ENCODE results near the gene HVCN1. TPM values are rescaled to one million over a fixed set of nuclear protein-coding genes. Genes with fewer than 3 reads are reported as not detected.
A peak's percentile ranks its signal among the peaks of the same experiment; 100 is the strongest.

Gene HVCN1
- total and polyA plus RNA-seq, 2 of the 13 experiments (the other 11 are each of a cell fraction or from before 2014, with no cell fraction given) = 0.49 to 1.3 TPM

DNA sequence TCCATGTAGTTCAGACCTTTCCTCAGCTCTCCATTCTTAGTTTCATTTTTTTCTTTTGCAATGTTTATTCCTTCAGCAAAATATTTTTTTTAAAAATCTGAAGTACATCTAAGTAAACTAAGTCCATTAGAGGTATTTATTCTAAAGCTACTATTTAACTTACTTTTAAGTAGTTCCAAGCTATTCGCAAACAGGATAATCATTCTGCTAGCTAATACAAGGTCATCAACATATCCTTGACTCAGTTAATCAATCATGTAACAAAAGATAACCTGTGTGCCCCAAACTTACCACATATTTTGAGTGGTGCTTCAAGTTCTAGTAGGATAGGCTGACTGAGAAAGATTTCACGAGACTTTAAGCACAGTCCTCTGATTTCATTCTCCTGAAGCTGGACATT is 42.6 kb upstream of the HVCN1 start (continued):
- TF ChIP-seq, protein P1, sequence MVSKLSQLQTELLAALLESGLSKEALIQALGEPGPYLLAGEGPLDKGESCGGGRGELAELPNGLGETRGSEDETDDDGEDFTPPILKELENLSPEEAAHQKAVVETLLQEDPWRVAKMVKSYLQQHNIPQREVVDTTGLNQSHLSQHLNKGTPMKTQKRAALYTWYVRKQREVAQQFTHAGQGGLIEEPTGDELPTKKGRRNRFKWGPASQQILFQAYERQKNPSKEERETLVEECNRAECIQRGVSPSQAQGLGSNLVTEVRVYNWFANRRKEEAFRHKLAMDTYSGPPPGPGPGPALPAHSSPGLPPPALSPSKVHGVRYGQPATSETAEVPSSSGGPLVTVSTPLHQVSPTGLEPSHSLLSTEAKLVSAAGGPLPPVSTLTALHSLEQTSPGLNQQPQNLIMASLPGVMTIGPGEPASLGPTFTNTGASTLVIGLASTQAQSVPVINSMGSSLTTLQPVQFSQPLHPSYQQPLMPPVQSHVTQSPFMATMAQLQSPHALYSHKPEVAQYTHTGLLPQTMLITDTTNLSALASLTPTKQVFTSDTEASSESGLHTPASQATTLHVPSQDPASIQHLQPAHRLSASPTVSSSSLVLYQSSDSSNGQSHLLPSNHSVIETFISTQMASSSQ (IDR thresholded peaks at IDR 0.05; ENCODE audit: low read depth) = peak; percentile 65; the same call in 1 of the 2 replicates
- TF ChIP-seq, protein P1 (CRISPR knock-in tag; IDR thresholded peaks at IDR 0.05; ENCODE audit: borderline replicate concordance) = peak; percentile 39; the same call in 1 of the 2 replicates
- TF ChIP-seq MIXL1 (CRISPR knock-in tag; IDR thresholded peaks at IDR 0.05) (0 out of 2 replicates have a peak, but pooled peaks have one; percentile 48), GTF2F1 (IDR thresholded peaks at IDR 0.05; ENCODE audit: low read length) (no peak), FOXA3 (CRISPR knock-in tag; IDR thresholded peaks at IDR 0.05) (peak; percentile 46; the same call in 1 of the 2 replicates), NR2F6 (IDR thresholded peaks at IDR 0.05) (peak; percentile 66), NR2F6 (CRISPR knock-in tag; IDR thresholded peaks at IDR 0.05) (no peak), NCOA2 (CRISPR knock-in tag; IDR thresholded peaks at IDR 0.05) (peak; percentile 54), PPARG (CRISPR knock-in tag; conservative IDR thresholded peaks at IDR 0.05) (0 out of 2 replicates have a peak, but pooled peaks have one; percentile 19), CREB1 (IDR thresholded peaks at IDR 0.05) (no peak), CREB1 (CRISPR knock-in tag; IDR thresholded peaks at IDR 0.05) (0 out of 2 replicates have a peak, but pooled peaks have one; percentile 35), FOXM1 (CRISPR knock-in tag; IDR thresholded peaks at IDR 0.05) (no peak), HHEX (CRISPR knock-in tag; IDR thresholded peaks at IDR 0.05) (peak; percentile 73), NFYB (CRISPR knock-in tag; IDR thresholded peaks at IDR 0.05) (no peak)
- TF ChIP-seq, protein P2, sequence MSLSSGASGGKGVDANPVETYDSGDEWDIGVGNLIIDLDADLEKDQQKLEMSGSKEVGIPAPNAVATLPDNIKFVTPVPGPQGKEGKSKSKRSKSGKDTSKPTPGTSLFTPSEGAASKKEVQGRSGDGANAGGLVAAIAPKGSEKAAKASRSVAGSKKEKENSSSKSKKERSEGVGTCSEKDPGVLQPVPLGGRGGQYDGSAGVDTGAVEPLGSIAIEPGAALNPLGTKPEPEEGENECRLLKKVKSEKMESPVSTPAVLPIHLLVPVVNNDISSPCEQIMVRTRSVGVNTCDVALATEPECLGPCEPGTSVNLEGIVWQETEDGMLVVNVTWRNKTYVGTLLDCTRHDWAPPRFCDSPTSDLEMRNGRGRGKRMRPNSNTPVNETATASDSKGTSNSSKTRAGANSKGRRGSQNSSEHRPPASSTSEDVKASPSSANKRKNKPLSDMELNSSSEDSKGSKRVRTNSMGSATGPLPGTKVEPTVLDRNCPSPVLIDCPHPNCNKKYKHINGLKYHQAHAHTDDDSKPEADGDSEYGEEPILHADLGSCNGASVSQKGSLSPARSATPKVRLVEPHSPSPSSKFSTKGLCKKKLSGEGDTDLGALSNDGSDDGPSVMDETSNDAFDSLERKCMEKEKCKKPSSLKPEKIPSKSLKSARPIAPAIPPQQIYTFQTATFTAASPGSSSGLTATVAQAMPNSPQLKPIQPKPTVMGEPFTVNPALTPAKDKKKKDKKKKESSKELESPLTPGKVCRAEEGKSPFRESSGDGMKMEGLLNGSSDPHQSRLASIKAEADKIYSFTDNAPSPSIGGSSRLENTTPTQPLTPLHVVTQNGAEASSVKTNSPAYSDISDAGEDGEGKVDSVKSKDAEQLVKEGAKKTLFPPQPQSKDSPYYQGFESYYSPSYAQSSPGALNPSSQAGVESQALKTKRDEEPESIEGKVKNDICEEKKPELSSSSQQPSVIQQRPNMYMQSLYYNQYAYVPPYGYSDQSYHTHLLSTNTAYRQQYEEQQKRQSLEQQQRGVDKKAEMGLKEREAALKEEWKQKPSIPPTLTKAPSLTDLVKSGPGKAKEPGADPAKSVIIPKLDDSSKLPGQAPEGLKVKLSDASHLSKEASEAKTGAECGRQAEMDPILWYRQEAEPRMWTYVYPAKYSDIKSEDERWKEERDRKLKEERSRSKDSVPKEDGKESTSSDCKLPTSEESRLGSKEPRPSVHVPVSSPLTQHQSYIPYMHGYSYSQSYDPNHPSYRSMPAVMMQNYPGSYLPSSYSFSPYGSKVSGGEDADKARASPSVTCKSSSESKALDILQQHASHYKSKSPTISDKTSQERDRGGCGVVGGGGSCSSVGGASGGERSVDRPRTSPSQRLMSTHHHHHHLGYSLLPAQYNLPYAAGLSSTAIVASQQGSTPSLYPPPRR (CRISPR knock-in tag; IDR thresholded peaks at IDR 0.05; ENCODE audit: borderline replicate concordance) = peak; percentile 65; the same call in 1 of the 2 replicates
- TF ChIP-seq, protein P3, sequence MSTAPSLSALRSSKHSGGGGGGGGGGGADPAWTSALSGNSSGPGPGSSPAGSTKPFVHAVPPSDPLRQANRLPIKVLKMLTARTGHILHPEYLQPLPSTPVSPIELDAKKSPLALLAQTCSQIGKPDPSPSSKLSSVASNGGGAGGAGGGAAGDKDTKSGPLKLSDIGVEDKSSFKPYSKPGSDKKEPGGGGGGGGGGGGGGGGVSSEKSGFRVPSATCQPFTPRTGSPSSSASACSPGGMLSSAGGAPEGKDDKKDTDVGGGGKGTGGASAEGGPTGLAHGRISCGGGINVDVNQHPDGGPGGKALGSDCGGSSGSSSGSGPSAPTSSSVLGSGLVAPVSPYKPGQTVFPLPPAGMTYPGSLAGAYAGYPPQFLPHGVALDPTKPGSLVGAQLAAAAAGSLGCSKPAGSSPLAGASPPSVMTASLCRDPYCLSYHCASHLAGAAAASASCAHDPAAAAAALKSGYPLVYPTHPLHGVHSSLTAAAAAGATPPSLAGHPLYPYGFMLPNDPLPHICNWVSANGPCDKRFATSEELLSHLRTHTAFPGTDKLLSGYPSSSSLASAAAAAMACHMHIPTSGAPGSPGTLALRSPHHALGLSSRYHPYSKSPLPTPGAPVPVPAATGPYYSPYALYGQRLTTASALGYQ (CRISPR knock-in tag; IDR thresholded peaks at IDR 0.05) = peak; percentile 65; the same call in 1 of the 2 replicates
